Ovary (tissue), 9 donors: ENCODE measurements around the gene CLSTN1. TPM values are rescaled to one million over a fixed set of nuclear protein-coding genes. Genes with fewer than 3 reads are reported as not detected.

ENCODE experiments used
- DNase-seq, 5 donors: peaks; one replicate each; pipeline ENCODE4 v3.0.0-alpha.2; 2019 to 2020
- H3K27ac ChIP-seq, 2 donors: fragments of 200-600 bp; one replicate each; pipeline versions ENCODE4 v1.5.1 to v1.8.0; 2019 to 2022
- H3K27me3 ChIP-seq: fragments of 200-600 bp; one replicate; pipeline ENCODE4 v1.8.0; 2022
- H3K36me3 ChIP-seq: fragments of 200-600 bp; sonication (generic); one replicate; pipeline ENCODE4 v1.5.1; 2019
- H3K4me1 ChIP-seq: one replicate; pipeline ENCODE4 v1.8.1; 2013; ENCODE audit warnings: mild to moderate bottlenecking, moderate library complexity; ENCODE audit not compliant: insufficient read depth
- H3K4me3 ChIP-seq: fragments of 200-600 bp; sonication (generic); one replicate; pipeline ENCODE4 v1.5.1; 2017
- H3K9me3 ChIP-seq, 2 donors: fragments of 200-600 bp in 1 of 2; sonication (generic) in 1 of 2; one replicate each; pipeline versions ENCODE4 v1.5.1 to v1.8.1; 2013 to 2019; ENCODE audit warnings: mild to moderate bottlenecking in 1 of 2, moderate library complexity in 1 of 2
- CTCF ChIP-seq, 3 donors: fragments of 450-650 bp in 2 of 3; fragments of 200-600 bp in 1 of 3; IDR thresholded peaks; one replicate each; pipeline versions ENCODE4 v1.5.1 to v1.8.0; 2016 to 2022; ENCODE audit warnings: antibody characterized with exemption in 3 of 3, mild to moderate bottlenecking in 1 of 3
- EP300 ChIP-seq: sonication (generic); formaldehyde crosslinking; IDR thresholded peaks from one replicate; pipeline ENCODE4 v1.6.1; 2017; ENCODE audit warnings: antibody characterized with exemption
- POLR2A ChIP-seq: fragments of 450-650 bp; IDR thresholded peaks from one replicate; pipeline ENCODE4 v1.6.1; 2017; ENCODE audit warnings: antibody characterized with exemption, mild to moderate bottlenecking, moderate library complexity
- WGBS, 3 donors: extraction: QIAGEN DNeasy Blood & Tissue Kit in 1 of 3; methylation state at CpG; one replicate each; pipeline versions ENCODE4 v1.1.5 to v1.1.7; 2013 to 2017; 5-methylcytosine and 5-hydroxymethylcytosine counted together
- intact Hi-C, 4 donors: fragments of 100-400 bp; cut with DNase I; formaldehyde crosslinking; loops; one replicate each; pipeline versions ENCODE4 v1.11.0 to v1.15.1; 2022 to 2023
- polyA plus RNA-seq, 2 donors: library from polyadenylated mRNA; stranded (reverse); fragments of 200-250 nt in 1 of 2; fragments of 350-450 nt in 1 of 2; fragmentation: Illumina TruSeq in 1 of 2; extraction: RNeasy Lipid Tissue Mini Kit (QIAGEN cat#74804) in 1 of 2; gene quantifications; one replicate each; pipeline ENCODE4 v1.2.3, GENCODE V29; 2013 to 2014
- total RNA-seq, 7 donors: library from RNA; depleted of rRNA in 2 of 7; stranded (reverse); fragments of >200 nt in 2 of 7; fragmentation: NEBNext Ultra II Directional in 3 of 7; extraction: Animal tissue kit (Norgen Biotek cat#: 25700) in 3 of 7; gene quantifications; one replicate each; pipeline versions ENCODE4 v1.1.0 to v1.2.4, GENCODE V29; 2016 to 2023
- donor health status: DM: no; HTN: no; CAD: no; lungs with moderate emphysema.
- donor health status: DM: no; HTN: no; CAD: no.
- donor health status: Bipolar disorder and iron deficiency.
- donor health status: DM: yes; HTN: yes; CAD: no.
- donor health status: DM: no; HTN: no; CAD: no.
- donor health status: DM: yes; HTN: yes; CAD: no.

CLSTN1 gene
- total and polyA plus RNA-seq, 9 donors: 70.5 to 145 (median 114) TPM

GRCh38 chr1:9723926-9724325 is 99.8 kb downstream of the CLSTN1 start:
- TF ChIP-seq CTCF (IDR thresholded peaks at IDR 0.05) (no peak), POLR2A (no peak), EP300 (no peak)
- no peaks in the 10 kb centered on the region for H3K9me3 ChIP-seq
- intact Hi-C loops: loop anchor here in 1 of 4 donors (10.0 kb wide), 1 partner anchor 141 kb away; no protein-coding TSS in a partner anchor
- H3K36me3 ChIP-seq: no peaks in the 10 kb centered on the region
- no peak overlapping the region for H3K4me3 ChIP-seq
- no peaks in the 10 kb centered on the region for H3K27me3 ChIP-seq
- H3K27ac ChIP-seq: no peak overlapping the region
- 97 to 100% (median 98%) methylated on average over 6 of the region's 6 CpGs for WGBS, 3 donors
- DNase-seq: no peak
- H3K4me1 ChIP-seq: no peaks in the 10 kb centered on the region

GRCh38 chr1:9723068-9723805 is 100.5 kb downstream of the CLSTN1 start:
- WGBS, 3 donors: 97 to 100% (median 98%) methylated on average over 14 of the region's 14 CpGs
- Histone ChIP-seq H3K27me3 (no peaks in the 10 kb centered on the region), H3K36me3 (no peaks in the 10 kb centered on the region), H3K9me3 (no peaks in the 10 kb centered on the region), H3K27ac (no peak overlapping the region), H3K4me1 (no peaks in the 10 kb centered on the region), H3K4me3 (no peak overlapping the region)
- DNase-seq: no peak
- TF ChIP-seq POLR2A: no peak
- no peak for TF ChIP-seq CTCF (IDR thresholded peaks at IDR 0.05)
- no peak for TF ChIP-seq EP300
- intact Hi-C loops: loop anchor here in 1 of 4 donors (10.0 kb wide), 1 partner anchor 142 kb away; no protein-coding TSS in a partner anchor

GRCh38 chr1:9722378-9722749 is 101.4 kb downstream of the CLSTN1 start:
- no peak overlapping the region for H3K4me3 ChIP-seq
- 88 to 95% (median 91%) methylated on average over 10 of the region's 10 CpGs for WGBS, 3 donors
- intact Hi-C loops: loop anchor here in 1 of 4 donors (10.0 kb wide), 1 partner anchor 142 kb away; no protein-coding TSS in a partner anchor
- no peaks in the 10 kb centered on the region for H3K27me3 ChIP-seq
- no peak overlapping the region for H3K27ac ChIP-seq
- H3K4me1 ChIP-seq: peaks cover 2% of the 10 kb centered on the region
- no peaks in the 10 kb centered on the region for H3K36me3 ChIP-seq
- DNase-seq: no peak
- TF ChIP-seq EP300 (no peak), CTCF (IDR thresholded peaks at IDR 0.05) (no peak), POLR2A (no peak)
- H3K9me3 ChIP-seq: no peaks in the 10 kb centered on the region

- Histone ChIP-seq H3K27me3 (no peaks in the 10 kb centered on the region), H3K27ac (no peak overlapping the region), H3K4me1 (peaks cover 4% of the 10 kb centered on the region), H3K4me3 (no peak overlapping the region), H3K9me3 (no peaks in the 10 kb centered on the region), H3K36me3 (no peaks in the 10 kb centered on the region)
- WGBS, 3 donors: 68 to 71% (median 70%) methylated on average over 25 to 29 of the region's 29 CpGs
- peak; percentile 24 to 36 (median 25) for TF ChIP-seq CTCF (IDR thresholded peaks at IDR 0.05)
- no peak for TF ChIP-seq POLR2A
- intact Hi-C loops: loop anchor here in 1 of 4 donors (10.0 kb wide), 1 partner anchor 143 kb away; no protein-coding TSS in a partner anchor
- DNase-seq: no peak
These were observed 102.0 kb downstream of the CLSTN1 start for GRCh38 chr1:9721606-9722377.
